IMR-90 (cell line): ENCODE data around the gene DPF3. TPM values are rescaled to one million over a fixed set of nuclear protein-coding genes. Genes with fewer than 3 reads are reported as not detected.
A peak's percentile ranks its signal among the peaks of the same experiment; 100 is the strongest.

Experiments
- ATAC-seq: fragments of 200-7000 bp; cut with Tn5 transposase; 2 replicates; pipeline ENCODE4 v1.9.1; 2020; ENCODE audit warnings: low read depth, mild to moderate bottlenecking, moderate library complexity
- BruUV-seq: library from RNA; stranded (reverse); fragments of 400-500 nt; replicated peaks from 2 replicates; lab custom pipeline; 2021; lab: Mats Ljungman, UMichigan
- CTCF ChIA-PET: fragments of 300-600 bp; formaldehyde crosslinking; extraction: SDS; loops from one replicate; lab custom pipeline; 2021; ENCODE audit warnings: antibody characterized with exemption; lab: Yijun Ruan, JAX
- POLR2A ChIA-PET: fragments of 300-600 bp; sonication (Branson Sonifier 250); formaldehyde crosslinking; loops from one replicate; lab custom pipeline; 2022; ENCODE audit warnings: antibody characterized with exemption; ENCODE audit not compliant: unreplicated experiment; lab: Charles Lee
- DNase-seq: peaks from one replicate; pipeline ENCODE4 v3.0.0; 2013
- H2AFZ ChIP-seq: replicated peaks from 2 replicates; pipeline ENCODE3; 2013; ENCODE audit warnings: low read length, mild to moderate bottlenecking; ENCODE audit not compliant: poor library complexity
- H2AK5ac ChIP-seq: 2 replicates; pipeline ENCODE4 v1.6.1; 2013; ENCODE audit warnings: low read depth, low read length, inconsistent platforms
- H2AK9ac ChIP-seq: replicated peaks from 2 replicates; pipeline ENCODE3; 2013; ENCODE audit warnings: mild to moderate bottlenecking, low read depth, low read length, moderate library complexity; ENCODE audit not compliant: poor library complexity
- H2BK120ac ChIP-seq: 2 replicates; pipeline ENCODE4 v1.6.1; 2013; ENCODE audit warnings: low read depth, low read length, inconsistent platforms
- H2BK15ac ChIP-seq: 3 replicates; pipeline ENCODE4 v1.6.1; 2013; ENCODE audit warnings: low read depth, low read length, inconsistent platforms
- H2BK20ac ChIP-seq: 2 replicates; pipeline ENCODE4 v1.6.1; 2013; ENCODE audit warnings: low read depth, mild to moderate bottlenecking, inconsistent platforms, low read length, moderate library complexity
- H2BK5ac ChIP-seq: 2 replicates; pipeline ENCODE4 v1.6.1; 2013; ENCODE audit warnings: mild to moderate bottlenecking, low read depth, low read length, inconsistent platforms; ENCODE audit not compliant: poor library complexity, severe bottlenecking
- H3K14ac ChIP-seq: replicated peaks from 2 replicates; pipeline ENCODE4 v1.6.1; 2013; ENCODE audit warnings: low read depth, low read length, inconsistent platforms
- H3K18ac ChIP-seq: 2 replicates; pipeline ENCODE4 v1.6.1; 2013; ENCODE audit warnings: low read depth, low read length, control low read depth
- H3K23ac ChIP-seq: 2 replicates; pipeline ENCODE4 v1.6.1; 2013; ENCODE audit warnings: low read depth, low read length, inconsistent platforms
- H3K27ac ChIP-seq: 2 replicates; pipeline ENCODE4 v1.5.1; 2013; ENCODE audit warnings: mild to moderate bottlenecking, control low read depth, low read length; ENCODE audit not compliant: insufficient read depth
- H3K27me3 ChIP-seq: 2 replicates; pipeline ENCODE4 v1.6.1; 2013; ENCODE audit warnings: low read length; ENCODE audit not compliant: control insufficient read depth, insufficient read depth
- H3K36me3 ChIP-seq: 2 replicates; pipeline ENCODE4 v1.6.1; 2013; ENCODE audit warnings: low read length, mixed read lengths; ENCODE audit not compliant: control insufficient read depth, insufficient read depth
- H3K4ac ChIP-seq: 2 replicates; pipeline ENCODE4 v1.6.1; 2013; ENCODE audit warnings: low read depth, low read length, inconsistent platforms
- H3K4me1 ChIP-seq: 2 replicates; pipeline ENCODE4 v1.6.1; 2013; ENCODE audit warnings: low read length, mixed read lengths; ENCODE audit not compliant: control insufficient read depth, insufficient read depth
- H3K4me2 ChIP-seq: 2 replicates; pipeline ENCODE4 v1.6.1; 2013; ENCODE audit warnings: low read depth, mild to moderate bottlenecking, control low read depth, low read length, moderate library complexity
- H3K4me3 ChIP-seq: 2 replicates; pipeline ENCODE4 v1.5.1; 2013; ENCODE audit warnings: low read depth, mild to moderate bottlenecking, control low read depth, low read length, moderate library complexity; ENCODE audit not compliant: insufficient read depth
- H3K56ac ChIP-seq: 2 replicates; pipeline ENCODE4 v1.6.1; 2013; ENCODE audit warnings: low read length, inconsistent platforms; ENCODE audit not compliant: insufficient read depth; ENCODE audit errors: extremely low read depth
- H3K79me1 ChIP-seq, 2 experiments: 2 replicates each; pipeline ENCODE4 v1.6.1; 2013; ENCODE audit warnings: low read length in 2 of 2, inconsistent platforms in 1 of 2, low read depth in 1 of 2
- H3K9ac ChIP-seq: 2 replicates; pipeline ENCODE4 v1.6.1; 2013; ENCODE audit warnings: low read depth, low read length, control low read depth
- H3K9me1 ChIP-seq: 2 replicates; pipeline ENCODE4 v1.6.1; 2013; ENCODE audit warnings: low read length, inconsistent platforms; ENCODE audit not compliant: insufficient read depth
- H3K9me3 ChIP-seq: 2 replicates; pipeline ENCODE4 v1.6.1; 2013; ENCODE audit warnings: low read length; ENCODE audit not compliant: control insufficient read depth, insufficient read depth
- H4K20me1 ChIP-seq: 2 replicates; pipeline ENCODE4 v1.6.1; 2013; ENCODE audit warnings: low read length, inconsistent platforms; ENCODE audit not compliant: insufficient read depth
- H4K5ac ChIP-seq: 2 replicates; pipeline ENCODE4 v1.6.1; 2013; ENCODE audit warnings: mild to moderate bottlenecking, low read depth, low read length, control low read depth
- H4K8ac ChIP-seq, 2 experiments: 2 replicates each; pipeline ENCODE4 v1.6.1; 2013; ENCODE audit warnings: low read depth in 2 of 2, low read length in 2 of 2, control low read depth in 1 of 2, inconsistent platforms in 1 of 2
- H4K91ac ChIP-seq: 2 replicates; pipeline ENCODE4 v1.6.1; 2013; ENCODE audit warnings: low read depth, low read length, inconsistent platforms; ENCODE audit not compliant: insufficient read depth
- BHLHE40 ChIP-seq: fragments of 150-350 bp; IDR thresholded peaks from 2 replicates; pipeline ENCODE4 v1.6.1; 2016; ENCODE audit warnings: mild to moderate bottlenecking, low read depth, low read length
- CEBPB ChIP-seq: IDR thresholded peaks from 2 replicates; pipeline ENCODE4 v1.6.1; 2012; ENCODE audit warnings: low read depth, low read length, improper control_type of control experiment
- CHD1 ChIP-seq: IDR thresholded peaks from 2 replicates; pipeline ENCODE4 v1.6.1; 2012; ENCODE audit warnings: low read depth, low read length, improper control_type of control experiment
- CTCF ChIP-seq: conservative IDR thresholded peaks from 2 replicates; pipeline ENCODE4 v1.5.1; 2012; ENCODE audit warnings: mild to moderate bottlenecking, low read depth, low read length, improper control_type of control experiment
- FOS ChIP-seq: fragments of 150-350 bp; IDR thresholded peaks from 2 replicates; pipeline ENCODE4 v1.6.1; 2016; ENCODE audit warnings: low read depth, low read length
- MAFK ChIP-seq: IDR thresholded peaks from 2 replicates; pipeline ENCODE4 v1.6.1; 2012; ENCODE audit warnings: low read depth, low read length, improper control_type of control experiment
- MAZ ChIP-seq: IDR thresholded peaks from 2 replicates; pipeline ENCODE4 v1.6.1; 2012; ENCODE audit warnings: low read depth, mild to moderate bottlenecking, low read length, improper control_type of control experiment, moderate library complexity, borderline replicate concordance
- NFE2L2 ChIP-seq: fragments of 150-350 bp; IDR thresholded peaks from 2 replicates; pipeline ENCODE4 v1.6.1; 2016; ENCODE audit warnings: low read depth, mild to moderate bottlenecking, low read length
- RAD21 ChIP-seq: IDR thresholded peaks from 2 replicates; pipeline ENCODE4 v1.6.1; 2012; ENCODE audit warnings: low read length, improper control_type of control experiment
- RCOR1 ChIP-seq: IDR thresholded peaks from 2 replicates; pipeline ENCODE4 v1.6.1; 2012; ENCODE audit warnings: mild to moderate bottlenecking, low read length, improper control_type of control experiment; ENCODE audit not compliant: insufficient replicate concordance
- RFX5 ChIP-seq: IDR thresholded peaks from 2 replicates; pipeline ENCODE4 v1.8.0; 2012; ENCODE audit warnings: low read depth, mild to moderate bottlenecking, low read length, moderate library complexity
- SMC3 ChIP-seq: fragments of 150-350 bp; IDR thresholded peaks from 2 replicates; pipeline ENCODE4 v1.6.1; 2016; ENCODE audit warnings: low read depth, mild to moderate bottlenecking, antibody characterized with exemption, low read length, moderate library complexity
- WGBS, 2 experiments: methylation state at CpG; one replicate each; pipeline versions ENCODE4 v1.1.5 to v1.1.7; 2013; ENCODE audit warnings: missing lambda C conversion rate in 2 of 2; ENCODE audit not compliant: insufficient read length in 1 of 2; ENCODE audit errors: extremely low coverage in 2 of 2; 5-methylcytosine and 5-hydroxymethylcytosine counted together
- dilution Hi-C: fragments of 300-500 bp; cut with HindIII; formaldehyde crosslinking; loops from one replicate; pipeline ENCODE4 v1.14.3; 2018; ENCODE audit warnings: low sequenced_read_pairs; ENCODE audit not compliant: unreplicated experiment
- in situ Hi-C: fragments of 300-500 bp; cut with MboI; formaldehyde crosslinking; loops from 3 replicates; pipeline ENCODE4 v1.14.3; 2019; ENCODE audit warnings: low sequenced_read_pairs, inconsistent platforms, mixed read lengths
- intact Hi-C: fragments of 100-400 bp; cut with micrococcal nuclease; formaldehyde crosslinking; loops from 2 replicates; pipeline ENCODE4 v1.10.0; 2022
- polyA plus RNA-seq, 3 experiments: library from polyadenylated mRNA; depleted of rRNA; stranded (reverse); fragments of >200 nt; gene quantifications; 2 replicates each; pipeline ENCODE4 v1.2.3, GENCODE V29; 2012; ENCODE audit warnings: low replicate concordance in 1 of 3
- total RNA-seq: library from RNA; depleted of rRNA; stranded (reverse); fragments of >200 nt; gene quantifications from 2 replicates; pipeline ENCODE4 v1.2.3, GENCODE V29; 2012

The DPF3 gene
- total and polyA plus RNA-seq, 2 of the 4 experiments (the other 2 are of a cell fraction) = 30.5 to 32.8 TPM

DNA sequence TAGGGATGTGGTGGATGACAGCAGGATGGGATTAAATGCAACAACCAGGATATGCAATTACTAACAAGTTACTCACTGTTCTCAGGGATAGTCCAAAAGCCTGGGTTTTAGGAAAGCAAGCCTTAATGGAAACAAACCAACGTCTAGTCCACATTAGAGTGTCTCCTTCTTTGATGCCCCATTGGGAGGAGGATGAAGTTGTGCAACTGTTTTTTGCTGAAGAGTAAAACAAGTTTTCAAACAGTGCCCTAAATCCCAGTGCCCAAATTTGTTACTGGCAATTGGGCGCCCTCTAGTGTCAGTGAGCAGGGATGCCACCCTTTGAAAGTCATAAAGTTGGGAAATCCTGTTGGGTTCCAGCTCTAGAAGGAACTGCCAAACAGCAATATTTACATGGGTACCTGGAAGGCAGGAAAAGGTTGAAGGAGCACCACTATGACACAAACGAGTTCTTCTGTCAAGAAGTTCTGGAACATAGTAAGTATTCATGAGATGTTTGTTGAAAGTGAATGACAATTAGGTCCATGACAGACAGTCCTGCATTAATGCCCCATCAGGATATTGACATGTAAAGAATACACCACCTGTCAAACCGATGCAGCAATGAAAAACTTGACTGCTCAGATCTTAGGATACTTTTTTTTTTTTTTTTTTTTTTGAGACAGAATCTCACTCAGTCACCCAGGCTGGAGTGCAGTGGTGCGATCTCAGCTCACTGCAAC, 11.1 kb upstream of the DPF3 start:
- in situ Hi-C loops = loop anchor here (5.0 kb wide), 1 partner anchor 388 kb away; no protein-coding TSS in a partner anchor
- peaks cover 11% of the 10 kb centered on the region; the same call in 1 of the 2 replicates for H3K9me1 ChIP-seq
- ChIA-PET CTCF (interaction anchor here (0.7 to 3.7 kb wide), 6 partner anchors 8 to 390 kb away, joined by 3 to 60 read pairs (median 4); partner anchors contain the start of gene DPF3), POLR2A (no interaction called here)
- no peak overlapping the region for H3K4me2 ChIP-seq
- H2BK20ac ChIP-seq = peak overlapping the region; percentile 94
- no peaks in the 10 kb centered on the region for H3K9me3 ChIP-seq
- peak overlapping the region; percentile 10 for H2AFZ ChIP-seq
- peak overlapping the region; percentile 1; the same call in 1 of the 2 replicates for H4K5ac ChIP-seq
- H3K4ac ChIP-seq = peak overlapping the region; percentile 78
- TF ChIP-seq RAD21 = peak; percentile 95
- TF ChIP-seq CTCF = peak; percentile 95
- no peak for TF ChIP-seq FOS
- peak; percentile 94 for TF ChIP-seq SMC3
- no peak for TF ChIP-seq RCOR1
- peak; percentile 44; the same call in 1 of the 2 replicates for TF ChIP-seq MAZ
- peak; percentile 12; the same call in 1 of the 2 replicates for TF ChIP-seq MAFK
- TF ChIP-seq BHLHE40 = no peak
- TF ChIP-seq NFE2L2 = no peak
- TF ChIP-seq CEBPB = peak; percentile 95
- TF ChIP-seq CHD1 = no peak
- no peak for TF ChIP-seq RFX5
- H3K56ac ChIP-seq = no peak overlapping the region
- no peaks in the 10 kb centered on the region for H3K27me3 ChIP-seq
- peak overlapping the region; percentile 59; the same call in 2 of the 3 replicates for H2BK15ac ChIP-seq
- H3K4me1 ChIP-seq = peaks cover 18% of the 10 kb centered on the region
- H3K18ac ChIP-seq = peak overlapping the region; percentile 26; the same call in 1 of the 2 replicates
- H3K36me3 ChIP-seq = no peaks in the 10 kb centered on the region
- dilution Hi-C loops = no loop called here
- H2BK120ac ChIP-seq = peak overlapping the region; percentile 89
- no peak overlapping the region for H3K9ac ChIP-seq
- ATAC-seq (peak; percentile 66), DNase-seq (peak; percentile 81)
- H4K91ac ChIP-seq = peak overlapping the region; percentile 82
- H4K20me1 ChIP-seq = no peaks in the 10 kb centered on the region
- 0 out of 2 replicates have a peak overlapping the region, but pooled peaks have one; percentile 5 for H3K23ac ChIP-seq
- no peaks in the 10 kb centered on the region for H3K79me1 ChIP-seq
- no peak overlapping the region for H3K4me3 ChIP-seq
- no peak overlapping the region for H3K27ac ChIP-seq
- H4K8ac ChIP-seq = peak overlapping the region in 1 of 2 experiments; percentile 82; a peak in 1 of 4 replicates
- peak overlapping the region; percentile 81; the same call in 1 of the 2 replicates for H2AK5ac ChIP-seq
- intact Hi-C loops = loop anchor here (1.0 to 5.0 kb wide), 3 partner anchors 43 to 388 kb away; no protein-coding TSS in a partner anchor
- whole genome bisulfite sequencing, 2 experiments = no CpG with 5 or more reads among the region's 5 CpGs
- H2BK5ac ChIP-seq = peak overlapping the region; percentile 37
- no peak overlapping the region for H2AK9ac ChIP-seq
- H3K14ac ChIP-seq = peak overlapping the region; percentile 44
- no TSS peak for BruUV-seq
